ENCODE measurements around the gene LIM2. TPM values are rescaled to one million over a fixed set of nuclear protein-coding genes. Genes with fewer than 3 reads are reported as not detected.

LIM2 gene
- polyA plus RNA-seq, 2 of the 4 experiments (the other 2 are of a cell fraction): not detected

GRCh38 chr19:51377422-51377821 is 10.4 kb downstream of the LIM2 start:
- H3K27ac ChIP-seq: no peak overlapping the region
- 76% methylated on average over 2 of the region's 2 CpGs for WGBS (ENCODE audit: missing lambda C conversion rate)
- CTCF ChIA-PET: interaction anchor here (1.2 kb wide), 1 partner anchor 44 kb away, joined by 4 read pairs; no protein-coding TSS in a partner anchor
- no peak for ATAC-seq
- POLR2A ChIA-PET: no interaction called here
- no peak overlapping the region for H3K4me3 ChIP-seq
- peaks cover 9% of the 10 kb centered on the region; the same call in 1 of the 3 replicates for H3K9me3 ChIP-seq
- no peaks in the 10 kb centered on the region for H3K4me1 ChIP-seq
- no peak for DNase-seq (ENCODE audit: low read depth in 1 of 2, low spot score in 1 of 2)
- H3K4me2 ChIP-seq: no peak overlapping the region
- FAIRE-seq: no peak
- no peak for TF ChIP-seq HES2 (IDR thresholded peaks at IDR 0.05)
- TF ChIP-seq NPAS2 (CRISPR knock-in tag; IDR thresholded peaks at IDR 0.05; ENCODE audit: borderline replicate concordance): no peak
- no peak for TF ChIP-seq RNF2 (IDR thresholded peaks at IDR 0.05; ENCODE audit: borderline replicate concordance, low read depth)

GRCh38 chr19:51375504-51376221 is 12.1 kb downstream of the LIM2 start:
- TF ChIP-seq REST (IDR thresholded peaks at IDR 0.05) (no peak), CHD2 (IDR thresholded peaks at IDR 0.05; ENCODE audit: low read length, partially characterized antibody) (no peak), USF2 (IDR thresholded peaks at IDR 0.05) (no peak), HES2 (IDR thresholded peaks at IDR 0.05) (no peak), MYC (IDR thresholded peaks at IDR 0.05; ENCODE audit: borderline replicate concordance, low read length) (no peak), ZSCAN20 (CRISPR knock-in tag; IDR thresholded peaks at IDR 0.05) (no peak), NPAS2 (CRISPR knock-in tag; IDR thresholded peaks at IDR 0.05; ENCODE audit: borderline replicate concordance) (no peak)
- no peak for FAIRE-seq
- no peak for ATAC-seq
- DNase-seq (ENCODE audit: low read depth in 1 of 2, low spot score in 1 of 2): no peak
- POLR2A ChIA-PET: no interaction called here
- Histone ChIP-seq H3K4me1 (no peaks in the 10 kb centered on the region), H3K4me2 (no peak overlapping the region), H3K9me3 (no peaks in the 10 kb centered on the region), H3K27ac (no peak overlapping the region), H3K4me3 (no peak overlapping the region)
- CTCF ChIA-PET: no interaction called here
- WGBS (ENCODE audit: missing lambda C conversion rate): 71% methylated on average over 11 of the region's 11 CpGs

- Histone ChIP-seq H3K4me1 (peaks cover 7% of the 10 kb centered on the region), H3K27ac (no peak within 1 kb of the TSS), H3K4me2 (no peak within 1 kb of the TSS), H3K4me3 (no peak within 1 kb of the TSS), H3K9me3 (no peaks in the 10 kb centered on the region)
- no peak for ATAC-seq
- 44% methylated on average over 8 of the region's 9 CpGs for WGBS (ENCODE audit: missing lambda C conversion rate)
- no peak for DNase-seq (ENCODE audit: low read depth in 1 of 2, low spot score in 1 of 2)
- CTCF ChIA-PET: interaction anchor here (0.8 to 5.7 kb wide), 4 partner anchors 8 to 49 kb away, joined by 3 to 28 read pairs (median 4); no protein-coding TSS in a partner anchor
- FAIRE-seq: no peak
- POLR2A ChIA-PET: no interaction called here
- no peak for TF ChIP-seq HOXA7 (CRISPR knock-in tag; IDR thresholded peaks at IDR 0.05)
- no peak for TF ChIP-seq ELK1 (IDR thresholded peaks at IDR 0.05; ENCODE audit: low read depth, low read length)
- no peak for TF ChIP-seq EP300 (IDR thresholded peaks at IDR 0.05)
- TF ChIP-seq ZSCAN20 (CRISPR knock-in tag; IDR thresholded peaks at IDR 0.05): no peak
- no peak for TF ChIP-seq CHD4 (IDR thresholded peaks at IDR 0.05; ENCODE audit: borderline replicate concordance)
- no peak for TF ChIP-seq FOSL2 (IDR thresholded peaks at IDR 0.05)
- no peak for TF ChIP-seq FOSL2 (CRISPR knock-in tag; IDR thresholded peaks at IDR 0.05)
- TF ChIP-seq EHMT2 (IDR thresholded peaks at IDR 0.05; ENCODE audit: low read depth): no peak
- TF ChIP-seq FOSB (CRISPR knock-in tag; IDR thresholded peaks at IDR 0.05): no peak
- no peak for TF ChIP-seq TP53 (CRISPR knock-in tag; IDR thresholded peaks at IDR 0.05)
- no peak for TF ChIP-seq MAZ (IDR thresholded peaks at IDR 0.05; ENCODE audit: borderline replicate concordance, low read depth, low read length)
- no peak for TF ChIP-seq REST (IDR thresholded peaks at IDR 0.05)
- TF ChIP-seq CBX8 (IDR thresholded peaks at IDR 0.05): no peak
- TF ChIP-seq HEYL (CRISPR knock-in tag; IDR thresholded peaks at IDR 0.05): no peak
Observed at GRCh38 chr19:51372649-51373504, 14.9 kb downstream of the LIM2 start, which contains the start of gene NKG7. NKG7 (minus strand) TSS chr19:51372654; CDS start chr19:51372535, 119 bp downstream.

Data from A549 (cell line).